Measurements from ENCODE around the gene RCBTB2. TPM values are rescaled to one million over a fixed set of nuclear protein-coding genes. Genes with fewer than 3 reads are reported as not detected.
"Not testable (repeated sequence)": the region's sequence is repeated elsewhere in the genome, so short reads cannot be mapped to it uniquely, and the experiment has no call there.

Gene RCBTB2
- polyA plus RNA-seq (2013, experiment 1 of 2; ENCODE audit: insufficient read length): 4.2 TPM
- 2.9 TPM for polyA plus RNA-seq (2013, experiment 2 of 2; ENCODE audit: insufficient read length)

DNA sequence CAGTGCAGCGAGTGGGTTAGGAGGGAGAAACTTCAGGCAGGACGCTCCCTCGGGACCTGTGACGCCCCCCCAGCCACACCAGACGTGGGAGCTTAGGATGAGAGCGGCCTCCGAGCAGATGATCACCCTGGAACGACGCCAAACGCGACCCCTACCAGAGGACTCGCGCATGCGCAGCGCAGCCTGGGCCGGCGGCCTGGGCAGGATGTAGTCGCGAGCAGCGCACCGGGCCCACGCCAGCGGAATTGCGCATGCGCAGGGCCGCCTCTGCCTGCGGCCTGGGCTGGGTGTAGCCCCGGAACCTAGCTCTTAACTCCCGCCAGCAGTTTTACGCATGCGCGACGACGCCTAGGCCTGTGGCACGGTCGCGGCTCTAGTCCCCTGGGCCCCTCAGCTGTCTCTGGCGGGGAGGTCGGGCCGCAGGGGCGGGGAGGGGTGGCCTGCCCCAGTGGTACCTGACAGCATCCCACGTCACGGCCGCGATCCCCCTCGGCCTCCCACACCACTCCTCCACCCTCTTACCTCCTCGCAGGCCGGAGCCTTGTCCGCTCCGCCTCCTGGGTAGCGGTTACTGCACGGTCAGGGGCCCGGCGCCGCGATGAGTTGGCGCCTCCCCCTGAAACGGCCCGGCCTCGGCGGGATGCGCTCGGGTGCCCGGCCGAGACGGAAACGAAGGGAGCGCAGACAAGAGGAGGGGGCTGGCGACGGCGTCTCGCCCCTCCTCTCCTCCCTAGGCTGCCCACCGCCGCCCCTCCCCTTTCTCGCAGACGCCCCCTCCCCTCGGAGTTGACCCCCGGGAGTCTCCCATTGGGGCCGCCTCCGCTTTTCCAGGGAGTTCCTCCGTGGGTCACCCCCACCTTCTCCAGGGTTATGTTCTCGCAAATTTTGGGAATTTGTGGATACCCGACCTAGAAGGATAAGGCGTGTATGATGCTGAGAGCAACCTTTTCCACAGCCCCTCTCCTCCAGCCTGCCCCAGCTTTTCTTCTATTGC, at the start of gene RCBTB2:
RCBTB2 (minus strand) TSS at position 575 of the 994 bp plus-strand sequence. CDS start 11,141 bp downstream, outside the sequence.
- peak; percentile 97 for DNase-seq

DNA sequence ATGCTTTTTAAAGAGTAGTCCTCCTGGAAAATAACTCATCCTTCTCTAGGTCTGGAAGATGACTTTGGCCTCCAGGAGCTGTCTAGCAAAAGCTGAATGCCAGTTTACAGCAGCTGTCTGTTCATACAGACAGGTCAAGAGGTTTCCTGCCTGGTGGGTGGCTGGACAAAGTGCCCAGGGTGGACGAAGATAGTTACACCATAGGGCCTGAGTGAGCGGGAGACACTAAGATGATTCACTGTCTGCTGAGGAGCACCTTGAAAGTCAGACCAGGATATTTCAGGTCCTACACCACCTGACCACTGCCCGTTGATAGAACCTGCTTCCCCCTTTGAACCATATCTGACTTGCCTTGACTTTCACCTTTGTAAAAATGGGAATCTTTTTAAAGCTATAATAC, 49.2 kb upstream of the RCBTB2 start:
- no peak for DNase-seq

DNA sequence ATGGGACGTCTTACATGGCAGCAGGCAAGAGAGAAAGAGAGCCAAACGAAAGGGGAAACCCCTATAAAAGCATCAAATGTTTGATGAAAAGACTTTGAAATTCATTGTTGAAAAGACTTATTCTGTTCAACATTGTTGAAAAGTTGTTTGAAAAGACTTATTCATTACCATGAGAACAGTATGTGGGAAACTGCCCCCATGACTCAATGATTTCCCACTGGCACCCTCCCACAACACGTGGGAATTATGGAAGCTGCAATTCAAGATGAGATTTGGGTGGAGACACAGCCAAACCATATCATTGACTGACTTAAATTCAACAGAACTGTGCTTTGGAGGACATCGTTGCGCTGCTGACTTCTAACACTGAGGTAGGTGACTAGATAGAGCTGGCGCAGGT, 48.0 kb upstream of the RCBTB2 start:
- no peak for DNase-seq

DNA sequence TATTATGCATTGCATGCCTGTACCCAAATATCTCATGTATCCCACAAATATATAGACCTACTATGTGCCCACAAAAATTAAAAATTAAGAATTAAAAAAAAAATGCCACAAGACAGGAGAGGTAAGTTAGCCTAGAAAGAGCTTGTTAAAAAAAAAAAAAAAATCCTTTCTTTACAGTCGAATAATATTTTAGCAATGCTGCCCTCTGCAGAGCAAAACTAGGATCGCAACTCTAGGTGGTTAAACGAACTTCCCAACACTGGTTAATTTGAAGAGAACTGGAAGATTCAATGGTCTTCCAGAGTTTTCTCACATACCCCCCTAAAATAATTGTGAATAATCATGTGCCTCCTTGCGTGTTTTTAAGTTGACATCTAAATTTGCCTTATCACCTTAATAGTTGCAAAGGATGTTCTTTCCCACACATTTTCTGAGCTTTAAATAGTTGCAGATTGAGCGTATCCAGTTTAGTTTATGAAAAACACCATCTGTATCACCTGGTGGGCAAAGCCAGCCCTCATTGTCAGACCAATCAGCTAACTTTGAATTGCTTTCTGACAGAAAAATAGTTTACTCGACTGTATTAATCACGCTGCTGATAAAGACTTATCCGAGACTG, 47.4 kb upstream of the RCBTB2 start:
- peak; percentile 61 for DNase-seq

DNA sequence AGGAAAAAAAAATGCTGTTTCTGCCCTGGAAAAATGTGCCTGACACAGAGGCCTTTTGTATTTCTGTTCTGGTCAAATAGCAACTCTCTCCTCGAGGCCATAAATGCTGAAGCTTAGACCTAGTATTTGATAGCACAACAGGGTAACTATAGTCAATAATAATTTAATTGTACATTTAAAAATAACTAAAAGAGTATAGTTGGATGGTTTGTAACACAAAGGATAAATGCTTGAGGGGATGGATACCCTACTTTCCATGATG, 47.0 kb upstream of the RCBTB2 start:
- not testable (repeated sequence) for DNase-seq

DNA sequence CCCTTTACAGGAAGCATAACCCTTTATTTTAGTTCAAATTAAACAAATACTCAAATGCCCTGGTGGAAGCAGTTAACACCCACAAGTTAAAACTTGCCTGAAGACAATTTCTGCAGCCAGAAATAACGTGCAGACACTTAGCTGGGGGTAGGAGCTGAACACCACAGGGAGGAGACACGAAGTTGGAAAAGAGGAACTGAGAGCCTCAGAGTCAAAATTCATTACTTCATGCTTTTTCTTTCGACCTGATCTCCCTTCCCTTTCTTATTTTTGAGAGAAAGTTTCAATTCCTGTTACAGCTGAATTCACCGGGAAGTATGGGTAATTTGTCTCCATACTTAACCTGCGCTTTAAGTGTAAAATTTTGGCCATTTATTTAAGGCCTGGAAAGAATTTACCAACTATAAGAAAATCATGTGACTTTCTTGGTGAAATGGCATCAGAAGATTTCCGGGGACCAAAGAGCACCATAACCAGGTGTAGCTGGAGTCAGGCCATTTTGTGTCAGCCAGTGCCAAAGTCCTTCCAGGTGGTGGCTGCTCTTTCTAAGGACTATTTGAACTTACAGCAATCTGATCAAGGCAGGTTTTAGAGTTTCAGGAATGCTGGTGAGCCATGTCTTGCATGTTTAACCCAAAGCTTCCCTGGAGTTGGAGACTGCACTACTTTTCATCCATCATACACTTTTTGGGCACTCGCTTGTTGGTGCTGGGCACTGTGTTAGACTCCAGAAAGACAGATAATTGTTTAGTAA, 46.5 kb upstream of the RCBTB2 start:
- DNase-seq: no peak

DNA sequence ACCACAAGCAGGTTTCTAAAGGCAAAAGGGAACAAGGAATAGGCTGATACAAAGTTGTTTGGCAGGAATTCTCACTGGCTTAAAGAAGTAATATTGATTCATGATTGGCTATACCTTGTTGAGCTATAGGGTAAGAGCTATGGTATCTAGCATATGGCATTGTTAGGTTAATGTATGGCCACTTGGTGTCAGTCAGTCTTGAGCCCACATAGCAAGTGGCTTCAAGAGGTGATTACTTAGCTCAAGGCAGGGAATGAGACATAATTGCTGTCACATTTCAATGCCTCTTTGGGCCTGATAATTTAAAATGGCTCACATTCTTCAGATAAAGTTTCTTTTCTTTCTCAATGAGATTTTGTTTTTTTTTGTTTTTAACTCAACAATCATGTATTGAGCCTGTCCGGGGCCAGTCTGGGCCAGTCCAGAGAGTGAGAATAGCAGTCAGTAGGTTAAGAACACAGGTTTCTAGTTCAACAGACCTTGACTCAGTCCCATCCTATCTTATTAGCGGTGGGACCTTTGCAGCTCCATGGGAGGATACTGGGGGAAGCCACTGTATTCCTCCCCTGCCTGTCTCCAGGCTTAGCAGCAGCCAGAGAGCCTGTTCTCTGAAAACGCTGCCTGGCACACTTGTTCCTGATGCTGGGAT, 45.8 kb upstream of the RCBTB2 start:
- DNase-seq: no peak

DNA sequence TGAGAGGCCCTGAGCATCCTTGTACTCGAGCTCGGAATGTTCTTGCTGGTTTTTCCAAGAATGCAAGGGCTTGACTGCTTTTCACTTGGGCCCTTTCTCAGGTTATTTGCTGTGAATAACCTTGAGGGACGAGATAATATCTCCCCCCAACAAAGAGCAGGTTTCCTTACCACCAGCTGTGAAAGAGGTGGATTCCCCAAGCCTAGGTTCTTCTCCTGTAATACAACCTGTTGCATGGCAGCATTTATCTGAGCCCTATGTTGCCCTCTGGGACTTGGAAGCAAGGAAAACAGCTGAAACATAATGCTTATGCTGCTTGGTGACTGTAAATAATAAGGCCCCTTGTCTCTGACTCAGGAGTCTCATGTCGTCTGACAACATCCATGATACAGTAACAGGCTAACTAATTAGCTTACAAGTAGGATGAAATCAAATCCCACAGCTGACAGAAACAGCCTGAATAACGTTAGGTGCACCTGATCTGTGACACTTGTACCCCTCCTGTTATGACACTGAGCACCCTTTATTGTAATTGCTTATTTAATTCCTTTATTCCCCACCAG, 43.6 kb upstream of the RCBTB2 start:
- DNase-seq: no peak

DNA sequence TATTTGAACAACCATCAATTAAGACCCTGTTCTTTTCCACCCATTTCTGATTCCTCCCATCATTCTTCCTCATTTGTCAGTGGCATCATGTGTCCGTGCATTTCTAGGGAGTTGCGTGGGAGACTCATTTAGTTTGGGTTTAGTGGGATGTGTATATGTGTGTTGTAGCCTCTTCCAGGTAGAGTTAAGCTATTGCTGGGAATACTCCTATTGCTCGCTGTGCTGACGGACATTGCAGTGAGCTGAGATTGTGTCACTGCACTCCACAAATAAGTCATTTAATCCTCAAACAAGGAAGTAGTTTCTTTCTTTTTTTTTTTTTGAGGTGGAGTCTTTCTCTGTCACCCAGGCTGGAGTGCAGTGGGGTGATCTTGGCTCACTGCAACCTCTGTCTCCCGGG, 42.2 kb upstream of the RCBTB2 start:
- DNase-seq: no peak

DNA sequence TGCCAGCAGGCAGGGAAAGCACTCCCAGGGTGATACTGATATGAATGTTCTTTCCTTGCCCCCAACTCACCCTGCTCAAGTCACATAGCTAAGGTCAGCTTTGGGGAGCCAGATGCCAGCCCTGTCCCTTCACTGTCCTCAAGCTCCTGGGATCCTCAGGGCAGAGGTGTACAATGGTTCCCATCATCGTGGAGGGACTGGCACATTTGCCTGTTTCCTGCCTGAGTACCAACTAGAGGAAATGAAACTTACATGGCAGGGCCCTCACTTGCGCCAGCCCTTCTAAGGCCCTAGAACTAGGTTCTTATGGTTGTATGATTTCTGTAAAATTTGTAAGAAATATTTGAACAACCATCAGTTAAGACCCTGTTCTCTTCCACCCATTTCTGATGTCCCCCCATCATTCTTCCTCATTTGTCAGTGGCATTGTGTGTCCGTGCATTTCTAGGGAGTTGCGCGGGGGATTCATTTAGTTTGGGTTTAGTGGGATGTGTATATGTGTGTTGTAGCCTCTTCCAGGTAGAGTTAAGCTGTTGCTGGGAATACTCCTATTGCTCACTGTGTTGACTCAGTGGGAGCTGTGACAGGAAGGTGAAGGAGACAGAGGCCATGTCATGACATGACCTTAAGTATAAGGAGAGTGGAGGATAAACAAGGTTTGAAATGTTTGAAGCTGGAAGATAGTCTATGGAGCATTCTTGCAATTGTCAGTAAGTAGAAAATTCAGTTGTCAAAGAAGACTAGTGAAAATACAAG, 41.3 kb upstream of the RCBTB2 start:
- DNase-seq: no peak

DNA sequence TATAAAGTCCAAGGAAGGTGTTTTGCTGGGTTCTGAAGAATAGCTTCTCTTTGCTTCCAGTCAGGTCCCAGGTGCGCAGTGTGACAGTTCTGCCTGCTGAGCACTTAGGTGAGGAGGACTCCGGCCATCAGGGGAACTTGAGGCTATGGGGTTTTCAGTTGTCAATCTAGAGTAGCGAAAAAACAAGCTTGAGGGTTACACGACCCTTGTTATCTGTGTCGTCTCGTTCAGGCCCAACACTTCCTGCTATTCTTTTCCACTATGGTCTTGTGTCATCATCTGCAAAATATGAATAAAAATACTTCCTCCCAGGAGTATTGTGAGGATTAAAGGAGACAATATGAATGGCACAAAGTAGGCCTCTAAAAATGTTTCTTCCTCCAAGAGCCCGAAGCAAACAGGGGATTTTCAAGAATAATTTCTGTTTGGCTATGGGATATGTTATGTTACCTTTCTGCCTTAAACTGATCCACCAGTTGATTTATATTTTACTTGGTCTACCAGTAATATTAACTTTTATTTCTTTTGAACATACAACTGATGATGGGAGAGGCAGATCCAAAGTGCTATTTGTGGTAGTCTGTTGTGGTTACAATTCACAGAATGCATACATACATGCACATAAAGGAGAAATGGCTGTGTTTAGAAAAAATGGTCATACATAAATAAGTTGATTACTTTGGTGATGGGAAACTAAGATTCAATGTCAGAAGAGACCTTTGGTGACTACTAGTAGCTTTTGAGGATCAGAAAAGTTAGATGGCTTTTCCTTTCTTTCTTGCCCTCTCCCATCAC, 40.5 kb upstream of the RCBTB2 start:
- no peak for DNase-seq

DNA sequence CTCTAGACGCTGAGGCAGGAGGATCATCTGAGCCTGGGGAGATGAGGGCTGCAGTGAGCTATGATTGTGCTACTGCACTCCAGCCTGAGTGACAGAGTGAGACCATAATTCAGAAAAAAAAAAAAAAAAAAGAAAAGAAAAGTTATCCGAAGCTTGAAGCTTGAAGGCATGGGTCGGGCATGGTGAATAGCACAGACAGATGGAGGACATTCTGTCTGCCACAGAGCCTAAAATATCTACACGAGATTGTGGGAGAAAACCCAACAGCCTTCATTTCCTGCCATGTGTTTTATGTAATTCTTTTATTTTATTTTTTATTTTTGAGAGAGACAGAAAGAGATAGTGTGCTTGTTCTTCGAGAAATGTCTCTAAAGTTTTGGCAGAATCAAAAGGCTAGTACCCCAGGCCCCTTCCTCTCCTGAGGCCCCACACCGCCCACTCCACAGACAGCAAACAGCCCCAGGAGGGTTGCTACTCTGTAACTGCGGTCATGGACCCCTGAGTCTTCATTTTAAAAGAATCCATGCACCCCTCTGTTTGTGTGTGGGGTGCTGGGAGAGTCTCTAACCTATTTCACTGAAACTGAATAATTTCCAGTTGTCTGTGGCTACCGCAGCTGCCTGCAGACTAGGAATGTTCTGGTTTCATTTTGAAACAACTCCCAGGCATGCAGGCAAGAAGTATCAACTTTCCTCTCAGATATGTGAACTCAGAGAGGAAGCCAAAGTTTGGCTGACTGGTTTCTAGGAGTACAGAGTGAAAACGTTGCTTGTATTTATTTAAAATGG, 38.4 kb upstream of the RCBTB2 start:
- DNase-seq: peak; percentile 71

DNA sequence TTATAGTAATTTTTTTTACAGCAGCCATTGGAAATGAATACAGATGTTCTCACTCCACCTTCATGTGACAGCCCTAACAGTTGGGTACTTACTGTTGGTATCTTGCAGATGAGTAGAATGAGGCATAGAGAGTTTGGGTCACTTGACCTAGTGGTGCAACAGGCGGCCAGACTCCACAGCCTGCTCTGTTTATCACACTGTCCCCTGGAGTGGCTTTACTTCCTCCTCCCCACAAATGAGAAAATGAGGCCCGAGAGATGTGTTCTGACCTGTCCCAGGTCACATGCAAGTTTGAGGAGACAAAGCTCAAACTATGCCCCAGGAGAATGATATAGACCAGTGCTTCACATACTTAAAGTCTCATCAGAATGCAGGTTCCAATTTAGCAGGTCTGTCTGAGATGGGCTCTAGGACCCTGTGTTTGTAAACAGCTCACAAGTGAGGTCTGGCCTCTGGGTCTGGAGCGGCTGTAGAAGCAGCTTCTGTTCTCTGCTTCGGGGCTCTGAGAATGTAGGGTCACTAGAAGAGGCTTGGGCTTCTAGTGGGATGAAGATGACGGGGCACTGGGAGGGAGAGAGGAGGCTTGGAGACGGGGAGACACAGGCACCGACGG, 37.4 kb upstream of the RCBTB2 start:
- DNase-seq: no peak

DNA sequence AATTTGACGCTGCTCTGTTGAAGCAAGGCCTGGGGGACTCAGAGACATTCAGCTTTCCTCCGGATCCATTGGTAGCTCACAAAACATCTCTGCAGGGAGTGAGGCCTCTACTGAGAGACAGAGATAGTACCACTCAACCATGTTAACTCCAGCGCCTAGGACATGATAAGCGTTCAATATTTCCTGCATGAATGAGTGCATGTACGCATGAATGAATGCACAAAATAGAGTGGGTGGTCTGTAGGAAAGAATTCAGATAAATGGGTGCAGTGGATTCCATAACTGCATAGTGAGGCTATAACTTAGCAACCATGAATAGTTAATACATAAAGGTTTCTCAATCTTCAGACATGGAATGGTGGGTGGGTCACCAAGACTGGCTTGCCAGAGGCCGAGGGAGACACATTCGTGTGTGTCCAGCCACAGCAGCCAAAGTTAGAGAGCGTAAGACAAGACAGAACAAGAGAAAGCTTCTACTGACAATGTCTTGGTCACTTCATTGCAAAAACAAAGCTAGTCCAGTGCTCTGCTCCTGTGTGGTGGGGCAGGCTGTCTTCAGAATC, 36.3 kb upstream of the RCBTB2 start:
- no peak for DNase-seq

DNA sequence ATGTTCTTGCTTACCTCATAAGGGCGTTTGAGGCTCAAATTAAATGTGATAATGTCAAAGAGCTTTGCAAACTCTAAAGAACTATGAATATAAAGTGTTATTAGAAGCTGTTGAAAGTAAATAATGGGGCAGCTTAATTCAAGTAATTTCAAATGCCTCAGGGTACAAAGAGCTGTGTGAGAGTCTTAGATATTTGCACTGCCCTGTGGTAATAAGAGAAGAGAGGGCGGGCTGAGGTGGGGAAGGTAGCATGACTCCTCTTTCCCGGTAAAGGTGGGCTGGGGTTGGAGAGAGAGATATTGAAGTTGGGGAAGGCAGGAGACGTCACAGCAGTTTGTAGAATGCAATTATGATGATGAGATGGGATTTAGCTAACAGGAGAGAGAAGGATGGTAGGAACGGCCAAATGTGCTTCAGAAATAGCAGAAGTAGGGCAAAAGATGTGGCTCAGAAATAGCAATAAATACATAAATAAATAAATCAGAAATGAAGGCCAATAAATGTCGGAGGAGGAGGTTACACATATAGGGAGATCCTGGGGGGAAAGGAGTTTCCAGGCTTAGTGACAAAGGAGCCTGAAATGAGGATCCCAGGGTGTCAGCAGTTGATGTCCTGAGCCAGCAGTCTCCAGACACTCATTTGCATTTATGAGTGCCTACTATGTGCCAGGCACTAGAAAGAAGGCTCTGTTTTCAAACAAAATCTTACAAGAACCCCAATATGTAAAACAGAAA, 35.7 kb upstream of the RCBTB2 start:
- DNase-seq: no peak

DNA sequence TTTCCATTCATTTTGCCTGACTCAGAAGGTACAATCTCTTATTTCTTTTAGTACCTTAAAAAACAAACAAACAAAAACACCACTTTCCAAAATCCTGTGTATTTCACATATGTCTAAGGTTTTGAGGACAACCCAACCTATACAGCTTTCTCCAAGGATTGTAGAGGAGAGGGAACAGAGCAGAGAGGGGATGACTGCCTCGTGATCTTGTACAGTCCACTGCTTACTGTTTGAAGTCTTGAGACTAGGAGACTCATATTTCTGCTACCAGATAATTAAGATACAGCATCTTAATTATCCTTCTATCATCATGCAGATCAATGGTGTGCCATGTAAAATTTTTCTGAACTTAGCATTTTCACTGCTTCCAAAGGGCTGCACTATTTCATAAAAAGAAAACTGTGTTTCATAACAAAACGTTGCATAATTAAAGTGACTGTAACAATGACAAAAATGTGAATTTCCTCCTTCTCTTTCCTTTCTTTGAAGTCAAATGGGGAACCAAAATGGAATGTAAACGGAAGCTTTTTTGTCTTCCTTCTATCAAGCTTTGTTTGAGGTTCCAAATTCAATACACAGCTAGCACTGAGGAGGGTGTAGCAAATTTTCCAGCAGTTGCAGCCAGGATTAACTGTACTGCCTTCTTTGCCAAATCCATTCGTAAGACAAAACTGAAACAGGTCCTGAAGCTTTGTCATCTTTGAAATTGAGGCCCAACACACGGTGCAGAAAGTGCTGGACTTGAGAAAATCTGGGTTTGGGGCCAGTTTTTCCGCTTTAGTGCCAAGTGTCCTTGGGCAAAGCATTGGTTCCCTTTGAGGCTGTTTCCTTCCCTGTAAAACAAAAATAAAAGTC, 34.9 kb upstream of the RCBTB2 start:
- DNase-seq: no peak

DNA sequence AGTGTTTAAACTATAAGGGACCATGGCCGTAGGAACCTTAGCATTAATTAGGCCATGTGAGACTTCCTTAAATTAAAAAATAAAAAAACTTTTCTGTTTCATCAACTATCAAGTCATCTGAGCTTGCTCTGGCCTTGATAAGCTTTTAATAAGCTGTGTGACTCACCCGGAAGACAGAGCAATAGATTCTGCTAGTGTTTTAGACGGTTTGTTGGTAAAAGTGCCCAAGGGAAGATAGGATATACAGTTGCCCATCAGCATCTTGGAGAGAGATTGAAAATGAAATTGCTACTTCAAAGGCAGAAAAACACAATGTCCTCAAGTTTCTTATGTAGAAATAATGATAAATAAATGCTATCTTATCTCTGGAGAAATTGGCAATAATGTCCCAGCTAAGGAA, 31.2 kb upstream of the RCBTB2 start:
- no peak for DNase-seq
